Upper lobe of right lung (tissue), 1 donor: ENCODE results near the gene LNX2. TPM values are rescaled to one million over a fixed set of nuclear protein-coding genes. Genes with fewer than 3 reads are reported as not detected.

Experiments
- ATAC-seq: fragments of 200-7000 bp; cut with Tn5 transposase; one replicate; pipeline ENCODE4 v1.9.1; 2020; ENCODE audit warnings: mild to moderate bottlenecking, moderate library complexity
- DNase-seq: peaks from one replicate; pipeline ENCODE4 v3.0.0-alpha.2; 2020
- H3K27ac ChIP-seq: fragments of 200-600 bp; one replicate; pipeline ENCODE4 v1.8.0; 2022
- H3K27me3 ChIP-seq: fragments of 200-600 bp; one replicate; pipeline ENCODE4 v1.8.0; 2022; ENCODE audit warnings: mild to moderate bottlenecking
- H3K36me3 ChIP-seq: fragments of 200-600 bp; one replicate; pipeline ENCODE4 v1.8.0; 2022
- H3K4me1 ChIP-seq: fragments of 200-600 bp; one replicate; pipeline ENCODE4 v1.8.0; 2022
- H3K4me3 ChIP-seq: fragments of 200-600 bp; one replicate; pipeline ENCODE4 v1.8.0; 2022; ENCODE audit warnings: mild to moderate bottlenecking
- H3K9me3 ChIP-seq: fragments of 200-600 bp; one replicate; pipeline ENCODE4 v1.8.0; 2022
- intact Hi-C: fragments of 100-400 bp; cut with DNase I; formaldehyde crosslinking; loops from one replicate; pipeline ENCODE4 v1.11.0; 2022
- total RNA-seq: library from RNA; stranded (reverse); fragmentation: NEBNext Ultra II Directional; extraction: Animal tissue kit (Norgen Biotek cat#: 25700); gene quantifications from one replicate; pipeline ENCODE4 v1.2.1, GENCODE V29; 2021
- TF ChIP-seq, protein P1 (sequence below): fragments of 200-600 bp; IDR thresholded peaks from one replicate; pipeline ENCODE4 v1.8.0; 2022; ENCODE audit warnings: antibody characterized with exemption
- donor health status: DM: no; HTN: yes; CAD: no; lungs with severe emphysema.

The LNX2 gene
- total RNA-seq, 1 donor from 2014 or later: 35.3 TPM

DNA sequence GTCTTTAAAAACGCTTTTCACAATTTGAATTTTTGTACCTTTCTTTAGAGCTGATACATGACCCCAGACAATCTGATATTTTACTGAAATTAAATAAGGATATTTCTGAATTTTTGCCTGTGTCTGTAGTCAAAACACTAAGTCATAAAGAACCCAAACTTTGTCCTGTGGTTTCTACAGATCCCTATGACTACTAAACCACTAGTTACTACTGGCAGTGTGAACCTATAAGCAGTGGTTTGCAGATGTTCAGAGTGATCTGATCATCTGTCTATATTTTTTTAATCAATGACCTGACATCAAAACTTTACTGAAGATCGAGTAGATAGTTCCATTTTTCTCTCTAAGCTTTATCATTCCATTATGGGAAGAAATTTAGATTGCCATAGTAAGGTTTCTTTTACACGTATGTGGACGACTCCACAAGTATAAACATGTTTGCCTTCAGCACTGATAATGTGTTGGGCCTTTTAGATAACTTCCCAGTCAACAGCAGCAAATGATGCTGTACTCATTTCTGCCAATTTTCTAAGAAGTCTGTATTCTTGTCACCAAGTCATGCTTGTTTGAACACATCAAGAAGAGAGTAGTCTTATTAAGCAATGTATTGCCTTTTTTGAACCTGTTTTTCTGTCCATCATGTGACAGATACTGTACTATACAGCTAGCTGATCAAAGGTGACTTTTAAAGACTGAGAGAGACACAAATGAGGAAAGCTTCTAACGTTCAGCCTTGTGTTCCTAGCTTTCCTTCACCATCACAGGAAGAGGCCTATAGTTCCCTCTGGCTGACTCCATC lies 23.2 kb upstream of the LNX2 start:
- Histone ChIP-seq H3K36me3 (peaks cover 8% of the 10 kb centered on the region), H3K27me3 (no peaks in the 10 kb centered on the region), H3K9me3 (no peaks in the 10 kb centered on the region), H3K27ac (no peak overlapping the region), H3K4me1 (peaks cover 10% of the 10 kb centered on the region), H3K4me3 (no peak overlapping the region)
- ATAC-seq (no peak), DNase-seq (no peak)
- TF ChIP-seq, protein P1, sequence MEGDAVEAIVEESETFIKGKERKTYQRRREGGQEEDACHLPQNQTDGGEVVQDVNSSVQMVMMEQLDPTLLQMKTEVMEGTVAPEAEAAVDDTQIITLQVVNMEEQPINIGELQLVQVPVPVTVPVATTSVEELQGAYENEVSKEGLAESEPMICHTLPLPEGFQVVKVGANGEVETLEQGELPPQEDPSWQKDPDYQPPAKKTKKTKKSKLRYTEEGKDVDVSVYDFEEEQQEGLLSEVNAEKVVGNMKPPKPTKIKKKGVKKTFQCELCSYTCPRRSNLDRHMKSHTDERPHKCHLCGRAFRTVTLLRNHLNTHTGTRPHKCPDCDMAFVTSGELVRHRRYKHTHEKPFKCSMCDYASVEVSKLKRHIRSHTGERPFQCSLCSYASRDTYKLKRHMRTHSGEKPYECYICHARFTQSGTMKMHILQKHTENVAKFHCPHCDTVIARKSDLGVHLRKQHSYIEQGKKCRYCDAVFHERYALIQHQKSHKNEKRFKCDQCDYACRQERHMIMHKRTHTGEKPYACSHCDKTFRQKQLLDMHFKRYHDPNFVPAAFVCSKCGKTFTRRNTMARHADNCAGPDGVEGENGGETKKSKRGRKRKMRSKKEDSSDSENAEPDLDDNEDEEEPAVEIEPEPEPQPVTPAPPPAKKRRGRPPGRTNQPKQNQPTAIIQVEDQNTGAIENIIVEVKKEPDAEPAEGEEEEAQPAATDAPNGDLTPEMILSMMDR: no peak
- intact Hi-C loops: no loop called here

DNA sequence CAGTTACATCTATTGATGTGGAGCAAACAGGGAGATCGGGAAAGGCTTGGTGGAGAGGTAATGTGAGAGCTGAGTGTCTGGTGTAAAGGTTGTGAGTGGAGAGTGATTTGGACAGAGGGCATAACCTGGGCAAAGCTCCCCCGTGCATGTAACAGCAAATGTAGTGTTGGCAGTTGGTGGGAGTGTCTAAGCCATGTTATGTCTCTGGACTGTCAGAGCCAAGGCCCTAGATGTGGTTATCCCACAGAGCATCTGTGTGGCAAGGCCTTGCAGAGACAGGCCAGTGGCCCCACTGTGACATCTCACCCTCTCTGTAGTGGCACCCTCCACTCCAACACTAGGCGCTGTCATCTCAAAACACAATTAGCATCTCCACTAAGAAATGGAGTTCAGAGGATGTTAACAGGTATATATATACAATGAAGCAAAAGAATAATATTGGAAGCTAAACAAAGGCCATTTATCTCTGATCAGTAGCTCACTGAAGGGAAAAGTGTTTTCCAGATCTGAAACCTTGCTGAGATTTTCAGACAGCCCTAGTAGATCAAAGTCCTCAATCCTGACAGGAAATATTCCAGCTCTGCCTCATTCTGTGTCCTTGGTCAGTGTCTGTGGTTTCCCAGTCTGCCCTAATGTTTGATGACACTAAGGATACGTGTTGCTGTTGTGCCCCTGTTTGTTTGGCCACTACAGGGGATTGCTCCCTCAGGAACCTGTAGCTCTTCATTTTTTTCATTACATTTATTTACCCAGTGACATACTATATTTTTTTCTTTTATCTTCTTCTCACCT lies 21.6 kb upstream of the LNX2 start:
- peaks cover 20% of the 10 kb centered on the region for H3K4me1 ChIP-seq
- H3K27ac ChIP-seq: no peak overlapping the region
- intact Hi-C loops: no loop called here
- no peak overlapping the region for H3K4me3 ChIP-seq
- no peaks in the 10 kb centered on the region for H3K36me3 ChIP-seq
- TF ChIP-seq, protein P1: no peak
- DNase-seq (no peak), ATAC-seq (no peak)
- no peaks in the 10 kb centered on the region for H3K9me3 ChIP-seq
- H3K27me3 ChIP-seq: no peaks in the 10 kb centered on the region

DNA sequence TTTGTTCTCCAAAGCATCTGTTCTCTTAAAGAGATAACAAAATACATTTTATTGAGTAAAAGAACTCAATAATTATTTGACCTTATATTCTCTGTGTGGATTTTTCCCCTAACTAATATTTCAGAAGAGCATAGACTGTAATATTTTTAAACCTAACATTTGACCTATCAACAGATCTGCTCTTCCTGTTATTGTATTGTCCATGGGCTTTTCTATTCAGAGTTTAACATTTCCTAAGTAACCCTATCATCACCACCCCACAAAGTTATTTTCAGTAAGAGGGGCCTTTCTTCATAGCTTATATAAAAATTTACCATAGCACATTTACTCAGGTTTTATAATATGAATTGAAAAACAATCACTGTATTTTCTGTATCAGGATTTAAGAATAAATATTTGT lies 18.9 kb upstream of the LNX2 start:
- no peaks in the 10 kb centered on the region for H3K9me3 ChIP-seq
- no peaks in the 10 kb centered on the region for H3K27me3 ChIP-seq
- H3K4me1 ChIP-seq: peaks cover 24% of the 10 kb centered on the region
- TF ChIP-seq, protein P1: no peak
- no peak overlapping the region for H3K4me3 ChIP-seq
- peak overlapping the region; percentile 1 for H3K27ac ChIP-seq
- DNase-seq: no peak
- H3K36me3 ChIP-seq: no peaks in the 10 kb centered on the region
- no peak for ATAC-seq
- intact Hi-C loops: no loop called here

DNA sequence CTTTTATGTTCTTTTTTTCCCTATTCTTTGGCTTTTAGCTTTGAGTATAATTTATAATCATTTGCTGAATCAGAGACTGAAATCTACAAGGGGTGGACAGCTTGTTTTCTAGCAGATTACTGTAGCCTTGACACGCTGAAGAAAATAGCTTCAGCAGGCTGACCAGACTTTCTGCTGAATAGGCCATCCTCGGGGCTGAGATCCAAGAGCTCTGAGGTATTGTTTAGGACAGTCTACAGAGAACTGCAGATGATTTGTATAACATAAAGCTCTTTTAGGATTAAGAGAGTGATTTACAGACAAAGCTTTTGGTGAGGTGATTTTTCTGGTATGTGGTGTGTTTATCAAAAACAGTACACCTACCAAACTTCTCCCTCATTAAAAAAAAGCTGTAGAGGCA lies 18.2 kb upstream of the LNX2 start:
- peaks cover 24% of the 10 kb centered on the region for H3K4me1 ChIP-seq
- ATAC-seq (no peak), DNase-seq (no peak)
- TF ChIP-seq, protein P1: no peak
- no peaks in the 10 kb centered on the region for H3K27me3 ChIP-seq
- H3K4me3 ChIP-seq: no peak overlapping the region
- H3K36me3 ChIP-seq: no peaks in the 10 kb centered on the region
- peak overlapping the region; percentile 1 for H3K27ac ChIP-seq
- intact Hi-C loops: no loop called here
- H3K9me3 ChIP-seq: no peaks in the 10 kb centered on the region

DNA sequence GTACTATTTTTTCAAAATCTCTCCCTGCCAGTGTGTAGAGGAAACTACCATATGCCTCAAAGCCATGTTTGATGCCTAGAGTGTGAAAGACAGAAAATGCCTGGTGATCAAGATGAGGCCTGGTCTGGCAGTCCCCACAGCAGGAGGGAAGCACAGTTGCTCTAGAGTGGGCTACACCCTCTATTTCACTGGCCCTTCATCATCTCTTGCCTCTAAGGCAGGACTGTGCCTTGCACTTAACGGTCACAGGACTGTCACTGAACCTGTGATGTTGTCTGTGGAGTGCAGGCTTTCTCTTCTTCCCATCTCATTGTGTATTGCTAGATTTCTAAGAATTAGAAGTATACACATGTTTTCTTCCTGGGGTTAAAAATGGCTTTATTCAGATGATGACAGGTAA lies 17.7 kb upstream of the LNX2 start:
- intact Hi-C loops: no loop called here
- no peaks in the 10 kb centered on the region for H3K9me3 ChIP-seq
- ATAC-seq (no peak), DNase-seq (no peak)
- TF ChIP-seq, protein P1: no peak
- H3K36me3 ChIP-seq: no peaks in the 10 kb centered on the region
- H3K4me1 ChIP-seq: peaks cover 24% of the 10 kb centered on the region
- H3K4me3 ChIP-seq: no peak overlapping the region
- H3K27ac ChIP-seq: no peak overlapping the region
- no peaks in the 10 kb centered on the region for H3K27me3 ChIP-seq
